GM23338 (cell line): ENCODE measurements around the gene C11orf21. TPM values are rescaled to one million over a fixed set of nuclear protein-coding genes. Genes with fewer than 3 reads are reported as not detected.

ENCODE experiments used
- ATAC-seq: fragments of 200-7000 bp; cut with Tn5 transposase; 3 replicates; pipeline ENCODE4 v1.9.1; 2020
- DNase-seq: peaks from one replicate; pipeline ENCODE4 v3.0.0-alpha.2; 2015; ENCODE audit warnings: low spot score
- H2AFZ ChIP-seq: fragments of 200-600 bp; sonication (generic); 2 replicates; pipeline ENCODE4 v1.8.0; 2016; ENCODE audit warnings: antibody characterized with exemption, mild to moderate bottlenecking, moderate library complexity
- H3F3A ChIP-seq: fragments of 200-600 bp; sonication (generic); replicated peaks from 2 replicates; pipeline ENCODE4 v1.8.0; 2017; ENCODE audit warnings: antibody characterized with exemption, mixed run types, low read depth
- H3K27ac ChIP-seq: fragments of 200-600 bp; sonication (generic); 2 replicates; pipeline ENCODE4 v1.6.1; 2016; ENCODE audit warnings: low read depth
- H3K27me3 ChIP-seq: fragments of 200-600 bp; sonication (generic); 2 replicates; pipeline ENCODE4 v1.8.0; 2016; ENCODE audit warnings: mild to moderate bottlenecking, mixed run types, moderate library complexity; ENCODE audit not compliant: insufficient read depth
- H3K36me3 ChIP-seq: fragments of 200-600 bp; sonication (generic); 2 replicates; pipeline ENCODE4 v1.8.0; 2016; ENCODE audit warnings: mild to moderate bottlenecking; ENCODE audit not compliant: insufficient read depth
- H3K4me1 ChIP-seq: fragments of 200-600 bp; sonication (generic); 2 replicates; pipeline ENCODE4 v1.8.0; 2016; ENCODE audit warnings: mild to moderate bottlenecking, moderate library complexity; ENCODE audit not compliant: insufficient read depth
- H3K4me2 ChIP-seq: fragments of 200-600 bp; sonication (generic); 2 replicates; pipeline ENCODE4 v1.7.1; 2017; ENCODE audit warnings: mixed run types
- H3K4me3 ChIP-seq: fragments of 200-600 bp; sonication (generic); 2 replicates; pipeline ENCODE4 v1.6.1; 2016; ENCODE audit warnings: mixed run types
- H3K79me2 ChIP-seq: fragments of 200-600 bp; sonication (generic); replicated peaks from 2 replicates; pipeline ENCODE4 v1.8.0; 2017; ENCODE audit warnings: mild to moderate bottlenecking; ENCODE audit not compliant: insufficient read depth
- H3K9me2 ChIP-seq: fragments of 200-600 bp; sonication (generic); 2 replicates; pipeline ENCODE4 v1.8.0; 2017; ENCODE audit not compliant: insufficient read depth
- H4K20me1 ChIP-seq: fragments of 200-600 bp; sonication (generic); replicated peaks from 2 replicates; pipeline ENCODE4 v1.8.0; 2017; ENCODE audit warnings: mild to moderate bottlenecking; ENCODE audit not compliant: insufficient read depth
- H3K27ac Mint-ChIP-seq: 2 replicates; pipeline ENCODE4 v1.8.0; 2020; ENCODE audit warnings: inconsistent platforms, mild to moderate bottlenecking, moderate library complexity, mixed read lengths
- H3K27me3 Mint-ChIP-seq: 3 replicates; pipeline ENCODE4 v1.8.0; 2022; ENCODE audit warnings: low read depth, mild to moderate bottlenecking, moderate library complexity, mixed read lengths, inconsistent platforms; ENCODE audit not compliant: insufficient read depth, poor library complexity
- H3K36me3 Mint-ChIP-seq: 3 replicates; pipeline ENCODE4 v1.8.0; 2021; ENCODE audit warnings: low read depth, mild to moderate bottlenecking, inconsistent platforms, moderate library complexity, mixed read lengths
- H3K4me1 Mint-ChIP-seq: 3 replicates; pipeline ENCODE4 v1.8.0; 2020; ENCODE audit warnings: mild to moderate bottlenecking, inconsistent platforms, mixed read lengths
- H3K4me3 Mint-ChIP-seq: 3 replicates; pipeline ENCODE4 v1.8.0; 2021; ENCODE audit warnings: moderate library complexity, mild to moderate bottlenecking, inconsistent platforms, mixed read lengths
- H3K9me3 Mint-ChIP-seq: 3 replicates; pipeline ENCODE4 v1.8.0; 2020; ENCODE audit warnings: moderate library complexity, mild to moderate bottlenecking, inconsistent platforms, mixed read lengths
- CREB1 ChIP-seq: fragments of 250-450 bp; sonication (Bioruptor Pico); IDR thresholded peaks from 2 replicates; pipeline ENCODE4 v1.5.0; 2020; ENCODE audit warnings: low read depth, mild to moderate bottlenecking, moderate library complexity
- EZH2 ChIP-seq: fragments of 200-600 bp; sonication (generic); IDR thresholded peaks from one replicate; pipeline ENCODE4 v1.8.0; 2017; ENCODE audit warnings: antibody characterized with exemption, mild to moderate bottlenecking, low read depth; ENCODE audit not compliant: unreplicated experiment
- JUNB ChIP-seq: IDR thresholded peaks from one replicate; pipeline ENCODE4 v1.6.1; 2016; ENCODE audit warnings: antibody characterized with exemption; ENCODE audit not compliant: unreplicated experiment
- NANOG ChIP-seq: IDR thresholded peaks from 2 replicates; pipeline ENCODE4 v1.6.1; 2016; ENCODE audit warnings: antibody characterized with exemption, borderline replicate concordance
- POLR2AphosphoS5 ChIP-seq: IDR thresholded peaks from 2 replicates; pipeline ENCODE4 v1.6.1; 2016; ENCODE audit warnings: antibody characterized with exemption, low read depth
- STAT1 ChIP-seq: IDR thresholded peaks from one replicate; pipeline ENCODE4 v1.6.1; 2016; ENCODE audit warnings: antibody characterized with exemption; ENCODE audit not compliant: unreplicated experiment
- ZNF114 ChIP-seq: fragments of 250-450 bp; sonication (Bioruptor Pico); IDR thresholded peaks from 2 replicates; pipeline ENCODE4 v1.5.0; 2020; ENCODE audit warnings: mild to moderate bottlenecking, moderate library complexity
- ZNF331 ChIP-seq: fragments of 250-450 bp; sonication (Bioruptor Pico); IDR thresholded peaks from 2 replicates; pipeline ENCODE4 v1.5.0; 2020; ENCODE audit warnings: low read depth, mild to moderate bottlenecking, moderate library complexity
- polyA plus RNA-seq: library from polyadenylated mRNA; unstranded; fragments of >200 nt; fragmentation: Nextera tagmentation; extraction: Ambion mirVana; gene quantifications from 2 replicates; pipeline ENCODE4 v1.2.1, GENCODE V29; 2016
- total RNA-seq: library from RNA; depleted of rRNA; stranded (reverse); fragments of >200 nt; shearing (Covaris generic); gene quantifications from 2 replicates; pipeline ENCODE4 v1.2.3, GENCODE V29; 2014
- TF ChIP-seq, protein P1 (sequence below): IDR thresholded peaks from 2 replicates; pipeline ENCODE4 v1.6.1; 2016; ENCODE audit warnings: antibody characterized with exemption
- TF ChIP-seq, protein P2 (sequence below), 2 experiments: fragments of 200-600 bp in 1 of 2; sonication (generic) in 1 of 2; conservative IDR thresholded peaks; 2 replicates each; pipeline versions ENCODE4 v1.5.1 to v1.6.1; 2016 to 2017; ENCODE audit warnings: antibody characterized with exemption in 2 of 2, low read depth in 2 of 2, mild to moderate bottlenecking in 2 of 2, moderate library complexity in 1 of 2
- TF ChIP-seq, protein P3 (sequence below): fragments of 250-450 bp; sonication (Bioruptor Pico); IDR thresholded peaks from 2 replicates; pipeline ENCODE4 v1.5.0; 2020; ENCODE audit warnings: mild to moderate bottlenecking, moderate library complexity

C11orf21 gene
- total and polyA plus RNA-seq, 2 experiments from 2014 or later: not detected

GRCh38 chr11:2318707-2319106, 17.0 kb upstream of the C11orf21 start:
- Mint-ChIP-seq H3K27me3 (peaks cover 5% of the 10 kb centered on the region), H3K9me3 (peaks cover 8% of the 10 kb centered on the region; the same call in 2 of the 3 replicates), H3K4me3 (no peak overlapping the region), H3K27ac (no peak overlapping the region), H3K36me3 (no peaks in the 10 kb centered on the region; the same call in 2 of the 3 replicates), H3K4me1 (no peaks in the 10 kb centered on the region)
- Histone ChIP-seq H4K20me1 (no peaks in the 10 kb centered on the region), H3K27me3 (no peaks in the 10 kb centered on the region), H3K4me3 (no peak overlapping the region), H3K4me2 (no peak overlapping the region), H3K36me3 (no peaks in the 10 kb centered on the region), H3K79me2 (no peaks in the 10 kb centered on the region), H3K9me2 (no peaks in the 10 kb centered on the region), H2AFZ (no peak overlapping the region), H3K27ac (no peak overlapping the region), H3K4me1 (no peaks in the 10 kb centered on the region), H3F3A (no peaks in the 10 kb centered on the region)
- ATAC-seq (no peak), DNase-seq (no peak)
- no peak for TF ChIP-seq CREB1 (CRISPR knock-in tag)

DNA sequence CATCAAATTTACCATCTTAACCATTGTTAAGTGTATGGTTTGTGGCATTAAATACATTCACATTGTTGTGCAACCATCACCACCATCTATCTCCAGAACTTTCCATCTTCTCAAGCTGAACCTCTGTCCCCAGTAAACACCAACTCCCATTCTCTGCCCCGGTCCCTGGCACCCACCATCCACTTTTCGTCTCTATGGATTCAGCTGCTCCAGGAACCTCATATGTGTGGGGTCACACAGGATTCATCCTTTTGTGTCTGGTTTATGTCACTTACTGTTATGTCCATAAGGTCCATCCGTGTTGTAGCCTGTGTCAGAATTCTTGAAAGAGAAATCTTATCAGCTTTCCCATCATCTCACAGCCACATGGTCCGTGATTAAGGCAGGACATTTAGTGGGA, 16.4 kb upstream of the C11orf21 start:
- no peaks in the 10 kb centered on the region for H3K4me1 ChIP-seq
- H3K4me3 Mint-ChIP-seq: no peak overlapping the region
- no peaks in the 10 kb centered on the region for H3K4me1 Mint-ChIP-seq

More for the DNA sequence above, 16.4 kb upstream of the C11orf21 start:
- Histone ChIP-seq H3K4me3 (no peak overlapping the region), H3F3A (no peaks in the 10 kb centered on the region), H3K79me2 (no peaks in the 10 kb centered on the region), H3K36me3 (no peaks in the 10 kb centered on the region), H3K4me2 (no peak overlapping the region), H3K27me3 (no peaks in the 10 kb centered on the region), H2AFZ (no peak overlapping the region), H4K20me1 (no peaks in the 10 kb centered on the region), H3K9me2 (no peaks in the 10 kb centered on the region), H3K27ac (no peak overlapping the region)
- TF ChIP-seq, protein P1, sequence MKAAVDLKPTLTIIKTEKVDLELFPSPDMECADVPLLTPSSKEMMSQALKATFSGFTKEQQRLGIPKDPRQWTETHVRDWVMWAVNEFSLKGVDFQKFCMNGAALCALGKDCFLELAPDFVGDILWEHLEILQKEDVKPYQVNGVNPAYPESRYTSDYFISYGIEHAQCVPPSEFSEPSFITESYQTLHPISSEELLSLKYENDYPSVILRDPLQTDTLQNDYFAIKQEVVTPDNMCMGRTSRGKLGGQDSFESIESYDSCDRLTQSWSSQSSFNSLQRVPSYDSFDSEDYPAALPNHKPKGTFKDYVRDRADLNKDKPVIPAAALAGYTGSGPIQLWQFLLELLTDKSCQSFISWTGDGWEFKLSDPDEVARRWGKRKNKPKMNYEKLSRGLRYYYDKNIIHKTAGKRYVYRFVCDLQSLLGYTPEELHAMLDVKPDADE: no peak
- TF ChIP-seq JUNB (no peak), STAT1 (no peak), ZNF331 (CRISPR knock-in tag) (no peak), CREB1 (CRISPR knock-in tag) (no peak), ZNF114 (CRISPR knock-in tag) (no peak), NANOG (no peak), EZH2 (no peak), POLR2AphosphoS5 (no peak)
- TF ChIP-seq, protein P2, sequence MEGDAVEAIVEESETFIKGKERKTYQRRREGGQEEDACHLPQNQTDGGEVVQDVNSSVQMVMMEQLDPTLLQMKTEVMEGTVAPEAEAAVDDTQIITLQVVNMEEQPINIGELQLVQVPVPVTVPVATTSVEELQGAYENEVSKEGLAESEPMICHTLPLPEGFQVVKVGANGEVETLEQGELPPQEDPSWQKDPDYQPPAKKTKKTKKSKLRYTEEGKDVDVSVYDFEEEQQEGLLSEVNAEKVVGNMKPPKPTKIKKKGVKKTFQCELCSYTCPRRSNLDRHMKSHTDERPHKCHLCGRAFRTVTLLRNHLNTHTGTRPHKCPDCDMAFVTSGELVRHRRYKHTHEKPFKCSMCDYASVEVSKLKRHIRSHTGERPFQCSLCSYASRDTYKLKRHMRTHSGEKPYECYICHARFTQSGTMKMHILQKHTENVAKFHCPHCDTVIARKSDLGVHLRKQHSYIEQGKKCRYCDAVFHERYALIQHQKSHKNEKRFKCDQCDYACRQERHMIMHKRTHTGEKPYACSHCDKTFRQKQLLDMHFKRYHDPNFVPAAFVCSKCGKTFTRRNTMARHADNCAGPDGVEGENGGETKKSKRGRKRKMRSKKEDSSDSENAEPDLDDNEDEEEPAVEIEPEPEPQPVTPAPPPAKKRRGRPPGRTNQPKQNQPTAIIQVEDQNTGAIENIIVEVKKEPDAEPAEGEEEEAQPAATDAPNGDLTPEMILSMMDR (conservative IDR thresholded peaks at IDR 0.05; ENCODE audit: low read depth in 2 of 2): no peak
- TF ChIP-seq, protein P3, sequence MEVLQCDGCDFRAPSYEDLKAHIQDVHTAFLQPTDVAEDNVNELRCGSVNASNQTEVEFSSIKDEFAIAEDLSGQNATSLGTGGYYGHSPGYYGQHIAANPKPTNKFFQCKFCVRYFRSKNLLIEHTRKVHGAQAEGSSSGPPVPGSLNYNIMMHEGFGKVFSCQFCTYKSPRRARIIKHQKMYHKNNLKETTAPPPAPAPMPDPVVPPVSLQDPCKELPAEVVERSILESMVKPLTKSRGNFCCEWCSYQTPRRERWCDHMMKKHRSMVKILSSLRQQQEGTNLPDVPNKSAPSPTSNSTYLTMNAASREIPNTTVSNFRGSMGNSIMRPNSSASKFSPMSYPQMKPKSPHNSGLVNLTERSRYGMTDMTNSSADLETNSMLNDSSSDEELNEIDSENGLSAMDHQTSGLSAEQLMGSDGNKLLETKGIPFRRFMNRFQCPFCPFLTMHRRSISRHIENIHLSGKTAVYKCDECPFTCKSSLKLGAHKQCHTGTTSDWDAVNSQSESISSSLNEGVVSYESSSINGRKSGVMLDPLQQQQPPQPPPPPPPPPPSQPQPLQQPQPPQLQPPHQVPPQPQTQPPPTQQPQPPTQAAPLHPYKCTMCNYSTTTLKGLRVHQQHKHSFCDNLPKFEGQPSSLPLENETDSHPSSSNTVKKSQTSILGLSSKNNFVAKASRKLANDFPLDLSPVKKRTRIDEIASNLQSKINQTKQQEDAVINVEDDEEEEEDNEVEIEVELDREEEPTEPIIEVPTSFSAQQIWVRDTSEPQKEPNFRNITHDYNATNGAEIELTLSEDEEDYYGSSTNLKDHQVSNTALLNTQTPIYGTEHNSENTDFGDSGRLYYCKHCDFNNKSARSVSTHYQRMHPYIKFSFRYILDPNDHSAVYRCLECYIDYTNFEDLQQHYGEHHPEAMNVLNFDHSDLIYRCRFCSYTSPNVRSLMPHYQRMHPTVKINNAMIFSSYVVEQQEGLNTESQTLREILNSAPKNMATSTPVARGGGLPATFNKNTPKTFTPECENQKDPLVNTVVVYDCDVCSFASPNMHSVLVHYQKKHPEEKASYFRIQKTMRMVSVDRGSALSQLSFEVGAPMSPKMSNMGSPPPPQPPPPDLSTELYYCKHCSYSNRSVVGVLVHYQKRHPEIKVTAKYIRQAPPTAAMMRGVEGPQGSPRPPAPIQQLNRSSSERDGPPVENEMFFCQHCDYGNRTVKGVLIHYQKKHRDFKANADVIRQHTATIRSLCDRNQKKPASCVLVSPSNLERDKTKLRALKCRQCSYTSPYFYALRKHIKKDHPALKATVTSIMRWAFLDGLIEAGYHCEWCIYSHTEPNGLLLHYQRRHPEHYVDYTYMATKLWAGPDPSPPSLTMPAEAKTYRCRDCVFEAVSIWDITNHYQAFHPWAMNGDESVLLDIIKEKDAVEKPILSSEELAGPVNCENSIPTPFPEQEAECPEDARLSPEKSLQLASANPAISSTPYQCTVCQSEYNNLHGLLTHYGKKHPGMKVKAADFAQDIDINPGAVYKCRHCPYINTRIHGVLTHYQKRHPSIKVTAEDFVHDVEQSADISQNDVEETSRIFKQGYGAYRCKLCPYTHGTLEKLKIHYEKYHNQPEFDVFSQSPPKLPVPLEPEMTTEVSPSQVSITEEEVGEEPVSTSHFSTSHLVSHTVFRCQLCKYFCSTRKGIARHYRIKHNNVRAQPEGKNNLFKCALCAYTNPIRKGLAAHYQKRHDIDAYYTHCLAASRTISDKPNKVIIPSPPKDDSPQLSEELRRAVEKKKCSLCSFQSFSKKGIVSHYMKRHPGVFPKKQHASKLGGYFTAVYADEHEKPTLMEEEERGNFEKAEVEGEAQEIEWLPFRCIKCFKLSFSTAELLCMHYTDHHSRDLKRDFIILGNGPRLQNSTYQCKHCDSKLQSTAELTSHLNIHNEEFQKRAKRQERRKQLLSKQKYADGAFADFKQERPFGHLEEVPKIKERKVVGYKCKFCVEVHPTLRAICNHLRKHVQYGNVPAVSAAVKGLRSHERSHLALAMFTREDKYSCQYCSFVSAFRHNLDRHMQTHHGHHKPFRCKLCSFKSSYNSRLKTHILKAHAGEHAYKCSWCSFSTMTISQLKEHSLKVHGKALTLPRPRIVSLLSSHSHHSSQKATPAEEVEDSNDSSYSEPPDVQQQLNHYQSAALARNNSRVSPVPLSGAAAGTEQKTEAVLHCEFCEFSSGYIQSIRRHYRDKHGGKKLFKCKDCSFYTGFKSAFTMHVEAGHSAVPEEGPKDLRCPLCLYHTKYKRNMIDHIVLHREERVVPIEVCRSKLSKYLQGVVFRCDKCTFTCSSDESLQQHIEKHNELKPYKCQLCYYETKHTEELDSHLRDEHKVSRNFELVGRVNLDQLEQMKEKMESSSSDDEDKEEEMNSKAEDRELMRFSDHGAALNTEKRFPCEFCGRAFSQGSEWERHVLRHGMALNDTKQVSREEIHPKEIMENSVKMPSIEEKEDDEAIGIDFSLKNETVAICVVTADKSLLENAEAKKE (CRISPR knock-in tag): no peak
- DNase-seq: no peak
- Mint-ChIP-seq H3K36me3 (no peaks in the 10 kb centered on the region; the same call in 2 of the 3 replicates), H3K27ac (no peak overlapping the region), H3K27me3 (peaks cover 5% of the 10 kb centered on the region), H3K9me3 (peaks cover 8% of the 10 kb centered on the region; the same call in 2 of the 3 replicates)
- no peak for ATAC-seq
